Endothelial cell of umbilical vein (primary cell): ENCODE results near the gene ACADS. TPM values are rescaled to one million over a fixed set of nuclear protein-coding genes. Genes with fewer than 3 reads are reported as not detected.

Source experiments
- BruUV-seq: library from RNA; stranded (reverse); fragments of 400-500 nt; replicated peaks from 2 replicates; lab custom pipeline; 2021; lab: Mats Ljungman, UMichigan
- CTCF ChIA-PET: fragments of 300-600, 350-600 bp; sonication (Branson Sonifier 250); formaldehyde crosslinking; loops from one replicate; lab custom pipeline; 2021; ENCODE audit warnings: antibody characterized with exemption, inconsistent platforms; lab: Charles Lee
- POLR2A ChIA-PET: fragments of 300-600, 350-600 bp; sonication (Branson Sonifier 250); formaldehyde crosslinking; loops from one replicate; lab custom pipeline; 2021; ENCODE audit warnings: antibody characterized with exemption, inconsistent platforms; lab: Charles Lee
- DNase-seq: peaks from one replicate; pipeline ENCODE4 v3.0.0-alpha.2; 2011; ENCODE audit warnings: low read depth, low spot score
- FAIRE-seq: peaks from 2 replicates; lab custom pipeline; 2011; peaks lifted over from hg19 to GRCh38; lab: Jason Lieb, UNC
- H2AFZ ChIP-seq: 2 replicates; pipeline ENCODE4 v1.6.0; 2012; ENCODE audit warnings: low read depth, low read length, control low read depth, inconsistent platforms
- H3K27ac ChIP-seq: 2 replicates; pipeline ENCODE4 v1.5.1; 2011; ENCODE audit warnings: low read depth, mild to moderate bottlenecking, control low read depth, low read length, moderate library complexity; ENCODE audit not compliant: insufficient read depth
- H3K27me3 ChIP-seq, 2 experiments: 2 replicates each; pipeline versions ENCODE4 v1.6.0 to v1.6.1; 2011; ENCODE audit warnings: low read length in 2 of 2, mixed read lengths in 1 of 2; ENCODE audit not compliant: control insufficient read depth in 2 of 2, insufficient read depth in 2 of 2
- H3K36me3 ChIP-seq, 2 experiments: 2 replicates in 1 of 2; 3 replicates in 1 of 2; pipeline ENCODE4 v1.5.1; 2011; ENCODE audit warnings: low read length in 2 of 2, mild to moderate bottlenecking in 1 of 2, moderate library complexity in 1 of 2; ENCODE audit not compliant: control insufficient read depth in 2 of 2, insufficient read depth in 2 of 2; ENCODE audit errors: extremely low read depth in 1 of 2
- H3K4me1 ChIP-seq: 3 replicates; pipeline ENCODE4 v1.5.1; 2011; ENCODE audit warnings: mild to moderate bottlenecking, low read length; ENCODE audit not compliant: control insufficient read depth, insufficient read depth; ENCODE audit errors: extremely low read depth
- H3K4me2 ChIP-seq: 2 replicates; pipeline ENCODE4 v1.6.1; 2011; ENCODE audit warnings: low read length, control low read depth, mixed read lengths; ENCODE audit not compliant: insufficient read depth
- H3K4me3 ChIP-seq, 3 experiments: fragments of 200-600 bp in 1 of 3; sonication (generic), shearing (Covaris generic) in 1 of 3; replicated peaks in 1 of 3; 2 replicates each; pipeline ENCODE4 v1.5.1; 2011 to 2016; ENCODE audit warnings: control low read depth in 3 of 3, low read length in 3 of 3, mild to moderate bottlenecking in 2 of 3, inconsistent platforms in 1 of 3, low read depth in 1 of 3, moderate library complexity in 1 of 3; ENCODE audit not compliant: insufficient read depth in 1 of 3
- H3K79me2 ChIP-seq: 2 replicates; pipeline ENCODE4 v1.6.0; 2012; ENCODE audit warnings: low read length, inconsistent platforms; ENCODE audit not compliant: control insufficient read depth, insufficient read depth
- H3K9ac ChIP-seq: replicated peaks from 2 replicates; pipeline ENCODE3; 2011; ENCODE audit warnings: low read length, control low read depth; ENCODE audit not compliant: insufficient read depth; ENCODE audit errors: extremely low read depth
- H3K9me1 ChIP-seq: replicated peaks from 3 replicates; pipeline ENCODE4 v1.6.0; 2011; ENCODE audit warnings: mild to moderate bottlenecking, low read length; ENCODE audit not compliant: control insufficient read depth, insufficient read depth; ENCODE audit errors: extremely low read depth
- H3K9me3 ChIP-seq: replicated peaks from 2 replicates; pipeline ENCODE4 v1.5.1; 2012; ENCODE audit warnings: low read length, inconsistent platforms; ENCODE audit not compliant: control insufficient read depth, insufficient read depth
- H4K20me1 ChIP-seq: replicated peaks from 2 replicates; pipeline ENCODE3; 2011; ENCODE audit warnings: mild to moderate bottlenecking, low read length; ENCODE audit not compliant: control insufficient read depth, insufficient read depth; ENCODE audit errors: extremely low read depth
- CTCF ChIP-seq, 2 donors: IDR thresholded peaks; 1 replicate in 1 of 2; 2 replicates in 1 of 2; pipeline ENCODE4 v1.5.1; 2011; ENCODE audit warnings: low read length in 2 of 2, mild to moderate bottlenecking in 2 of 2, moderate library complexity in 2 of 2, control low read depth in 1 of 2, inconsistent platforms in 1 of 2, low read depth in 1 of 2; ENCODE audit not compliant: insufficient read depth in 1 of 2; ENCODE audit errors: extremely low read depth in 1 of 2
- EZH2 ChIP-seq: IDR thresholded peaks from 2 replicates; pipeline ENCODE4 v1.6.1; 2012; ENCODE audit warnings: borderline replicate concordance, low read depth, mild to moderate bottlenecking, moderate library complexity, low read length, inconsistent platforms; ENCODE audit not compliant: severe bottlenecking
- FOS ChIP-seq: IDR thresholded peaks from 2 replicates; pipeline ENCODE4 v1.6.1; 2011; ENCODE audit warnings: mild to moderate bottlenecking, low read length, moderate library complexity, borderline replicate concordance; ENCODE audit not compliant: insufficient read depth
- GATA2 ChIP-seq: IDR thresholded peaks from 2 replicates; pipeline ENCODE4 v1.7.0; 2011; ENCODE audit warnings: low read depth, mild to moderate bottlenecking, moderate library complexity, mixed read lengths, low read length; ENCODE audit not compliant: insufficient read length, insufficient read depth
- JUN ChIP-seq: IDR thresholded peaks from 2 replicates; pipeline ENCODE4 v1.6.1; 2011; ENCODE audit warnings: borderline replicate concordance, low read depth; ENCODE audit not compliant: insufficient read length, insufficient read depth
- MAX ChIP-seq: IDR thresholded peaks from 2 replicates; pipeline ENCODE4 v1.6.1; 2011; ENCODE audit not compliant: insufficient read depth, insufficient read length
- MYC ChIP-seq: IDR thresholded peaks from one replicate; pipeline ENCODE4 v1.6.1; 2011; ENCODE audit warnings: mild to moderate bottlenecking, low read depth, low read length
- POLR2A ChIP-seq: IDR thresholded peaks from 2 replicates; pipeline ENCODE4 v1.6.1; 2012; ENCODE audit warnings: low read depth, mild to moderate bottlenecking, control low read depth, low read length
- POLR2AphosphoS5 ChIP-seq: IDR thresholded peaks from 2 replicates; pipeline ENCODE4 v1.6.1; 2012; ENCODE audit warnings: low read depth, mild to moderate bottlenecking, control low read depth, low read length, moderate library complexity; ENCODE audit not compliant: insufficient read depth
- dilution Hi-C: fragments of 300-500 bp; cut with MboI; formaldehyde crosslinking; loops from one replicate; pipeline ENCODE4 v1.15.0; 2019; ENCODE audit warnings: low sequenced_read_pairs; ENCODE audit not compliant: extremely low pct_ligation_motif_present
- intact Hi-C: fragments of 100-400 bp; cut with micrococcal nuclease; formaldehyde crosslinking; loops from one replicate; pipeline ENCODE4 v1.10.0; 2022
- polyA plus RNA-seq, 4 experiments: library from polyadenylated mRNA; depleted of rRNA in 3 of 4; stranded (reverse) in 3 of 4; unstranded in 1 of 4; fragments of >200 nt; gene quantifications; 2 replicates each; pipeline versions ENCODE4 v1.2.1 to v1.2.3, GENCODE V29; 2011 to 2012; ENCODE audit warnings: missing spikeins in 1 of 4
- total RNA-seq: library from RNA; stranded (reverse); gene quantifications from 2 replicates; pipeline ENCODE4 v1.2.3, GENCODE V29; 2021

ACADS gene
- total and polyA plus RNA-seq, 2 donors (not counting 3 experiments of a cell fraction or from before 2014, with no cell fraction given), result 8.2 to 8.9 TPM

- POLR2A ChIA-PET, result no interaction called here
- no peak overlapping the region for H3K4me2 ChIP-seq
- DNase-seq (no peak), FAIRE-seq (no peak)
- CTCF ChIA-PET, result interaction anchor here (1.4 kb wide), 1 partner anchor 268 kb away, joined by 3 read pairs; no protein-coding TSS in a partner anchor
- H3K27ac ChIP-seq, result no peak overlapping the region
- H3K9me3 ChIP-seq, result no peaks in the 10 kb centered on the region
- H4K20me1 ChIP-seq, result no peaks in the 10 kb centered on the region
- no TSS peak for BruUV-seq
- no peak overlapping the region for H2AFZ ChIP-seq
- dilution Hi-C loops (no loop called here), intact Hi-C loops (no loop called here)
- TF ChIP-seq POLR2AphosphoS5 (no peak), MAX (no peak), JUN (no peak), CTCF (IDR thresholded peaks at IDR 0.05; ENCODE audit: extremely low read depth in 1 of 2, insufficient read depth in 1 of 2, low read depth in 1 of 2, low read length in 2 of 2) (no peak), POLR2A (no peak), MYC (no peak), GATA2 (no peak), EZH2 (no peak), FOS (no peak)
- peaks cover 11% of the 10 kb centered on the region for H3K4me1 ChIP-seq
- no peak overlapping the region for H3K9ac ChIP-seq
- no peak overlapping the region for H3K4me3 ChIP-seq
- no peaks in the 10 kb centered on the region for H3K27me3 ChIP-seq
- H3K36me3 ChIP-seq, result peaks cover 13 to 25% of the 10 kb centered on the region in 2 experiments
- no peaks in the 10 kb centered on the region for H3K9me1 ChIP-seq
- H3K79me2 ChIP-seq, result no peaks in the 10 kb centered on the region
Observed at GRCh38 chr12:120703311-120703942, 22.2 kb upstream of the ACADS start.
